ENCODE data around the gene UNKL.

GRCh38 chr16:1317479-1318267 is 96.8 kb downstream of the UNKL start:
- TF ChIP-seq, protein P1, sequence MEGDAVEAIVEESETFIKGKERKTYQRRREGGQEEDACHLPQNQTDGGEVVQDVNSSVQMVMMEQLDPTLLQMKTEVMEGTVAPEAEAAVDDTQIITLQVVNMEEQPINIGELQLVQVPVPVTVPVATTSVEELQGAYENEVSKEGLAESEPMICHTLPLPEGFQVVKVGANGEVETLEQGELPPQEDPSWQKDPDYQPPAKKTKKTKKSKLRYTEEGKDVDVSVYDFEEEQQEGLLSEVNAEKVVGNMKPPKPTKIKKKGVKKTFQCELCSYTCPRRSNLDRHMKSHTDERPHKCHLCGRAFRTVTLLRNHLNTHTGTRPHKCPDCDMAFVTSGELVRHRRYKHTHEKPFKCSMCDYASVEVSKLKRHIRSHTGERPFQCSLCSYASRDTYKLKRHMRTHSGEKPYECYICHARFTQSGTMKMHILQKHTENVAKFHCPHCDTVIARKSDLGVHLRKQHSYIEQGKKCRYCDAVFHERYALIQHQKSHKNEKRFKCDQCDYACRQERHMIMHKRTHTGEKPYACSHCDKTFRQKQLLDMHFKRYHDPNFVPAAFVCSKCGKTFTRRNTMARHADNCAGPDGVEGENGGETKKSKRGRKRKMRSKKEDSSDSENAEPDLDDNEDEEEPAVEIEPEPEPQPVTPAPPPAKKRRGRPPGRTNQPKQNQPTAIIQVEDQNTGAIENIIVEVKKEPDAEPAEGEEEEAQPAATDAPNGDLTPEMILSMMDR (IDR thresholded peaks at IDR 0.05) = no peak
- no peak for TF ChIP-seq POLR2A (IDR thresholded peaks at IDR 0.05)
- no peak for TF ChIP-seq POLR2AphosphoS5 (IDR thresholded peaks at IDR 0.05)
- TF ChIP-seq EP300 (IDR thresholded peaks at IDR 0.05) = no peak
